GM21423 (cell line): Measurements from ENCODE around the gene BAX.
"Not testable (repeated sequence)": the region's sequence is repeated elsewhere in the genome, so short reads cannot be mapped to it uniquely, and the experiment has no call there.

ENCODE experiments used
- ATAC-seq: cut with Tn5 transposase; IDR thresholded peaks from one replicate; pipeline ENCODE4 v1.9.1; 2021; ENCODE audit warnings: mild to moderate bottlenecking, moderate library complexity; ENCODE audit not compliant: unreplicated experiment

Gene BAX

DNA sequence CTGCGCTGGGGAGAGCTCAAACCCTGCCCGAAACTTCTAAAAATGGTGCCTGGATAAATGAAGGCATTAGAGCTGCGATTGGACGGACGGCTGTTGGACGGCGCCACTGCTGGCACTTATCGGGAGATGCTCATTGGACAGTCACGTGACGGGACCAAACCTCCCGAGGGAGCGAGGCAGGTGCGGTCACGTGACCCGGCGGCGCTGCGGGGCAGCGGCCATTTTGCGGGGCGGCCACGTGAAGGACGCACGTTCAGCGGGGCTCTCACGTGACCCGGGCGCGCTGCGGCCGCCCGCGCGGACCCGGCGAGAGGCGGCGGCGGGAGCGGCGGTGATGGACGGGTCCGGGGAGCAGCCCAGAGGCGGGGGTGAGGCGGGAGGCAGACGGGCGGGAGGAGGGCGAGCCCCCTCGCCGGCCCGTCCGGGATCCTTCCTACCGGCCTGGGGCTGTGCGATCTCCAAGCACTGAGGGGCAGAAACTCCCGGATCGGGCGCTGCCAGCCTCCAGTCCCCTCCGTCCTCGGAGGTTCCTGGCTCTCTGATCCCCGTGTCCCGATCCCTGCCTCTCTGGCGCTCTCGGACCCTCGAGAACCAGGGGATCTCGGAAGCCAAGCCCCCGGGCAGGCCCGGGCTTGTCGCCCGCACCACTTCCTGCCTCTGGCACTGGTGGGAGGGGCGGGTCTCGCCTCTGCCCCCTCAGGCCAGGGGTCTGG is at the start of gene BAX:
BAX (plus strand) TSS at position 281 of the 713 bp plus-strand sequence; CDS start at position 335, 54 bp downstream.
- ATAC-seq: peak; percentile 79

DNA sequence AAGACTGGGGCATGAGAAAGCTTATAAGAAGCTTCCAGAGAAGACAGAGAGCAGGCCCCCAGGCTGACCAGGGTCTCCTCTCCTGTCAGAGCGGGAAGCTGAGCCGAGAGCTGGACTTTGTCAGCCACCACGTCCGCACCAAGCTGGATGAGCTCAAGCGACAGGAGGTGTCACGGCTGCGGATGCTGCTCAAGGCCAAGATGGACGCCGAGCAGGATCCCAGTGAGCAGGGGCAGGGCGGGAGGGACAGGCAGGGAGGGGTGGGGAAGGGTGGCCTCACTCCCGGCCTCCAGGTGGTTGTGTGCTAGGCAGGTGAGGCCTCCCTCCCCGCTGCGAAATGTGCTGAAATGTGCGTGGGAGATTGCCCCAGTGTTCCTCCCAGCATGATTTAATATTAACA is 49.0 kb upstream of the BAX start:
- ATAC-seq: no peak

DNA sequence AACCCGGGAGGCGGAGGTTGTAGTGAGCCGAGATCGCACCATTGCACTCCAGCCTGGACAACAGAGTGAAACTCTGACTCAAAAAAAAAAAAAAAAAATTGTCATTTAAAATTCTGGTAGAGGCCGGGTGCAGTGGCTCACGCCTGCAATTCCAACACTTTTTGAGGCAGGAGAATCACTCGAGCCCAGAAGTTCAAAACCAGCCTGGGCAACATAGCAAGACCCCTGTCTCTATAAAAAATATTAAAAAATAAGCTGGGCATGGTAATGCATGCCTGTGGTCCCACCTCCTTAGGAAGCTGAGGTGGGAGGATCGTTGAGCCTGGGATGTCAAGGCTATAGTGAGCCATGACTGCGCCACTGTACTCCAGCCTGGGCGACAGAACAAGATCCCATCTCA is 48.4 kb upstream of the BAX start:
- ATAC-seq: no peak

DNA sequence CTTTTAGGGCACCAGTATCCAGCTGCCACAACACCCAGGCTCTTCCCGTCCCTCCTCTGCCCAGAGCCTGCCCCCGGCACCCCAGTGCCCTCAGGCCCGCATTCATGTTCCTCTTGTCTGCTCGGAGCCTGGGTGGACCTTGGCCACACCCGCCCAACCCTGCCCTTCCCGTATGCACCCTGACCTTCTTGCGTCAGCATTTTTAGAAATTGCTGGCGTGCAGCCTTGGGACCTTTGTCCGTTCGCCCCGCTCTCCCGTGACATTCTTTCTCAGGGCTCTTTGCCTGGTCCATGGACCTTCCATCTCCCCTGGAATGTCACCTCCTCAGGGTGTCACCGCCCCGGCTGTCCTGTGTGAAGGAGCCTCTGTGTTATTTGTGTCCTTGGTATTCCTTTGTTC is 47.0 kb upstream of the BAX start:
- ATAC-seq: no peak

DNA sequence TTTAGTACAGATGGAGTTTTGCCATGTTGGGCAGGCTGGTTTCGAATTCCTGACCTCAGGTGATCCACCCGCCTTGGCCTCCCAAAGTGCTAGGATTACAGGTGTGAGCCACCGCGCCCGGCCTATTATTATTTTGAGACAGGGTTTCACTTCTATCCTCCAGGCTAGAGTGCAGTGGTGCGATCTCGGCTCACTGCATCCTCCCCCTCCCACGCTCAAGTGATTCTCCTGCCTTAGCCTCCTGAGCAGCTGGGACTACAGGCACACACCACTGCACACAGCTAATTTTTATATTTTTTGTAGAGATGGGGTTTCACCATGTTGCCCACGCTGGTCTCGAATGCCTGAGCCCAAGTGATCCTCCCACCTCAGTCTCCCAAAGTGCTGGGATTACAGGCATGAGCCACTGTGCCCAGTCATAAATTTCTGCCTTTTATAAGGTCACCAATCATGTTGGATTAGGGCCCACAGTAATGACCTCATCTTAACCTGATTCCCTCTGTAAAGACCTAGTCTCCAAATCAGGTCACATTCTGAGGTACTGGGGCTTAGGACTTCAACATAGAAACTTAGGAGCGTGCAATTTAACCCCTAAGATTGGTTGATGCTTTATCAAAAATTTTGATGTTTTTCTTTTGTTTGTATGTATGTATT is 45.1 kb upstream of the BAX start:
- ATAC-seq: not testable (repeated sequence)

DNA sequence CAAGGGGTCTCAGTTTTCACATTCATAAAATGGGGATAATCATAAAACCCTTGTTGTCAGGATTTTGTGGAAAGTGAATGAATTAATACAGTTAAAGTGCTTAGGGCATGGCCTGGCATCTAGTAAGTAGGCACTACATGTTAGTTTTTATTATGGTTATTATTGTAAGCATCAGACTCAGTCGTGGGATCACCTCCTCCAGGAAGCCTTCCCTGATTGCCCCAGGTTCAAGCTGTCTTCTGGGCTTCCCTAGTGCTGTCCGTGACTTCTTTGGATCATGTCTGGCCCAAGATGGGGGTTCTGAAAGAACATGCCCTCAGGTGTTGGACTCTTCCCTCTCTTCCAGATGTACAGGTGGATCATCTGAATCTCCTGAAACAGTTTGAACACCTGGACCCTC is 43.9 kb upstream of the BAX start:
- no peak for ATAC-seq

DNA sequence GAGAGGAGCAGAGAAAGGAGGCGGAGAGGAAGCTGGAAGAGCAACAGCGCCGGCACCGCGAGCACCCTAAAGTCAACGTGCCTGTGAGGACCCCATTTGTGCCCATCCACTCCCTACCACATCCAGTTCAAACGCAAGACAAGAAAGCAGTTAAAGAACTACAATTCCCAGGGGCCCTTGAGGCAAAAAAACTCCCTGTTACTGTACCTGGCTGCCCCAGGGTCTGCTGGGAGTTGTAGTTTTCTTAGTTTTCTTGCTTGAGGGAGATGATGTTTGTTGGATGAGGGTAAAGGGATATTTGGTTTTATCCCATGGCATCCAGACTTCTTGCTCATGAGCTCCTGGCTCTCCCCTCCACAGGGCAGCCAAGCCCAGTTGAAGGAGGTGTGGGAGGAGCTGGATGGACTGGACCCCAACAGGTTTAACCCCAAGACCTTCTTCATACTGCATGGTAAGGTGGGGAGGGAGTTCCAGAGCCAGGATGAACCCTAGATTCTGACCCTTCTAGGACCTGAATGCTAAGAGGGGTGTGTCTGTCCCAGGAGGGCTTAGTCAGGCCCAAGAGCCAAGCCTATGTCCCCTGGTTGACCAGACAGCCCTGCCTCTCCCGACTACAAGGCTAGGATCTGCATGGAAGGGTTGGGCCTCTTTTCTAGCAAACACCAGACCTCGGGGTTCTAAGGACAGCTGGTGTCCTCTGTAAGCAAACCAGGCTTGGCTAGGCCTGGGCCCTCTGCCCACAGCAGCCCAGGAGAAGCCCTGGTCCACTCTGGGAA is 41.4 kb upstream of the BAX start:
- no peak for ATAC-seq

DNA sequence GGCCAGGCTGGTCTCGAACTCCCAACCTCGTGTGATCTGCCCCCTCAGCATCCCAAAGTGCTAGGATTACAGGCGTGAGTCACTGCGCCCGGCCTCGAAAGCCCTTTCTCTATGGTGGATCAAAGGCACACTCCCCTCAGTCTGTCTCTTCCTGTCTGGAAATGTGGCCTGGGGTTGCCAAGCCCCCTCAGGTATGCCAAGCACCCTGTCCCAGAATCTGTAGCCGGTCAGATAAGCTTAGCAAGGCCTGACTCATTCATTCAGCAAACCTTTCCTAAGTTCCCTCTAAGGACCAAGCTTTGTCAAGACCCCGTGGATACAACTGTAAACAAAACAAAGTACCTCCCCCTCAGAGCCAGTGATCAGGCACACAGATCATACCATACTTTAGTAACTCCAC is 40.5 kb upstream of the BAX start:
- no peak for ATAC-seq

DNA sequence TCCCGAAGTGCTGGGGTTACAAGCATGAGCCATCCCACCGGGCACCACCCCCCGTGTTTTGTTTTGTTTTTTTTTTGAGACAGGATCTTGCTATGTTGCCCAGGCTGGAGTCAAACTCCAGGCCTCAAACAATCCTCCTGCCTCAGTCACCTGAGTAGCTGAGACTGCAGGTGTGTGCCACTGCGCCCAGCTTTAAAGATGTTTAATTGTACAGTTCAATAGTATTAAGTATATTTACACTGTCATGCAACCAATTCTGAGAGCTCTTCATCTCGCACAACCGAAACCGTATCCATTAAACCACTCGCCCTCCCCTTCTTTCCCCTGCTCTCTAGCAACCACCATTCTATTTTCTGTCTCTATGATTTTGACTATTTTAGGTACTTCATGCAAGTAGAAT is 38.9 kb upstream of the BAX start:
- no peak for ATAC-seq

DNA sequence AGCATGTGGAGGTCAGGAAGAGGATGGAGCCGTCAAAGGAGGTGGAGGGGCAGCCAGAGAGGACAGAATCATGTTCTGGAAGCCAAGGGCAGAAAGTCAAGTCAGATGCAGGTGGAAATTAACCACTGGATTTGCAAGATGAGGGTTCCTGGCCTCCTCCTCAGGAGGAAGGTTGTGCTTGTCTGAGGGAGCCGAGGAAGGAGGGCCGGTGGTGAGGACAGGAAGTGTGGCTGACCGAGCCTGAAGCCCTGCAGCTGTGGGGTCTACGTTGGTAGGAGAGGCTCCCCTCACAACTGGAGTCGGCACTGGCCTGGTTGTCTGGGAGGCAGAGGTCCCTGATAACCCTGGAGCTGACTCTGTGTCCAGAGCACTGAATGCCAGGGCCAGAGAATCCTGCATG is 36.6 kb upstream of the BAX start:
- no peak for ATAC-seq

DNA sequence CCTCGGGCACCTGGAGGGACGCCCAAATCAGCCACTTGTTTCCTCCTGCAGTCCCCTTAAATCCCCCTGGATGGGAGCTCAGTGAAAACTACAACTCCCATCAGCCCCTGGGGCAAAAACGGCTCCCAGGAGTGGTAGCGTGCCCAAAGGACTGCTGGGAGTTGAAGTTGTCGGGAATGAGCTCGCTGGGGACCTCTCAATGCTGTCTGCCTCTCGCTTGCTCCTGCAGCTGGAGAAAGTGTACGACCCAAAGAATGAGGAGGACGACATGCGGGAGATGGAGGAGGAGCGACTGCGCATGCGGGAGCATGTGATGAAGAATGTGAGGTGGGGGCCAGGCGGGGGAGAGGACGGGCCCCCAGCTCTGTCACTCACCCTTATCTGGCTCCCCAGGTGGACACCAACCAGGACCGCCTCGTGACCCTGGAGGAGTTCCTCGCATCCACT is 35.9 kb upstream of the BAX start:
- no peak for ATAC-seq

DNA sequence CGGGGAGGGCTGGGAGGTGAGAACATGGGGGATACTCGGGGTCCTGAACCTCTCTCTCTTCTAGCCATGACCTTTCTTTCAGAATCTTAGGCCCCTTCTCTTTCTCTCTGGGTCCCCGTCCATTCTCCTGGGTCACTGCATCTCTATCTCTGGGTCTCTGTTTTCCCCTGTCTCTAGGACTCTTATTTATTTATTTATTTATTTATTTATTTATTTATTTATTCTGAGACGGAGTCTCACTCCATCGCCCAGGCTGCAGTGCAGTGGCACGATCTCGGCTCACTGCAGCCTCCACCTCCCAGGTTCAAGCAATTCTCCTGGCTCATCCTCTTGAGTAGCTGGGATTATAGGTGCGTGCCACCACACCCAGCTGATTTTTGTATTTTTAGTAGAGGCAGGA is 35.4 kb upstream of the BAX start:
- ATAC-seq: not testable (repeated sequence)

DNA sequence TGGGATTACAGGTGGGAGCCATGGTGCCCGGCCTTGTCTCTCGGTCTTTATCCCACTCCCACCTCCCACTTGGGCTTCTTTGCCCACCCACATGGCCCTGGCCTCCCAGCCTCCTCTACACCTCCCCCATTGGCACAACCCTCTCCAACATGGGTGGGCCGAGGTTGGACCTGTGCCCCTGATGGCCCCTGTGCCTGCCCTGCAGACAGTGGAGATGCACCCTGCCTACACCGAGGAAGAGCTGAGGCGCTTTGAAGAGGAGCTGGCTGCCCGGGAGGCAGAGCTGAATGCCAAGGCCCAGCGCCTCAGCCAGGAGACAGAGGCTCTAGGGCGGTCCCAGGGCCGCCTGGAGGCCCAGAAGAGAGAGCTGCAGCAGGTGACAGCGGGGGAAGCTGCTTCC is 33.7 kb upstream of the BAX start:
- ATAC-seq: no peak

DNA sequence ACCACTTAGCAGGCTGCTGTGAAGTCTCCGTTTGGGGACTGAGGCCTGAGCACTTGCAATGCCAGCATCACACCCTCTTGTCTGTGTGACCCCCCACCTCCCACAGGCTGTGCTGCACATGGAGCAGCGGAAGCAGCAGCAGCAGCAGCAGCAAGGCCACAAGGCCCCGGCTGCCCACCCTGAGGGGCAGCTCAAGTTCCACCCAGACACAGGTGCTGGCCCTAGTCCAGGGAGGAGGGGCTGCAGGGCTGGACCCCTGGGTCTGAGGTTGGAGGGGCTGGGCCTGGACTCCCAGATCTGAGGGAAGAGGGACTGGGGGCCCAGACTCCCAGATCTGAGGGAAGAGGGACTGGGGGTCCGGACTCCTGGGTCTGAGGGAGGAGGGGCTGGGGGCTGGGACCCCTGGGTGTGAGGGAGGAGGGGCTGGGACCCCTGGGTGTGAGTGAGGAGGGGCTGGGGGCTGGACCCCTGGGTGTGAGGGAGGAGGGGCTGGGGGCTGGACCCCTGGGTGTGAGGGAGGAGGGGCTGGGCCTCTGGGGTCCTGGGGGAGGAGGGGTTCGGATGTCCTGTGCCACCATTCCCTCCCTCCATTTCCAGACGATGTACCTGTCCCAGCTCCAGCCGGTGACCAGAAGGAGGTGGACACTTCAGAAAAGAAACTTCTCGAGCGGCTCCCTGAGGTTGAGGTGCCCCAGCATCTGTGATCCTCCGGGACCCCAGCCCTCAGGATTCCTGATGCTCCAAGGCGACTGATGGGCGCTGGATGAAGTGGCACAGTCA is 32.8 kb upstream of the BAX start:
- ATAC-seq: no peak

DNA sequence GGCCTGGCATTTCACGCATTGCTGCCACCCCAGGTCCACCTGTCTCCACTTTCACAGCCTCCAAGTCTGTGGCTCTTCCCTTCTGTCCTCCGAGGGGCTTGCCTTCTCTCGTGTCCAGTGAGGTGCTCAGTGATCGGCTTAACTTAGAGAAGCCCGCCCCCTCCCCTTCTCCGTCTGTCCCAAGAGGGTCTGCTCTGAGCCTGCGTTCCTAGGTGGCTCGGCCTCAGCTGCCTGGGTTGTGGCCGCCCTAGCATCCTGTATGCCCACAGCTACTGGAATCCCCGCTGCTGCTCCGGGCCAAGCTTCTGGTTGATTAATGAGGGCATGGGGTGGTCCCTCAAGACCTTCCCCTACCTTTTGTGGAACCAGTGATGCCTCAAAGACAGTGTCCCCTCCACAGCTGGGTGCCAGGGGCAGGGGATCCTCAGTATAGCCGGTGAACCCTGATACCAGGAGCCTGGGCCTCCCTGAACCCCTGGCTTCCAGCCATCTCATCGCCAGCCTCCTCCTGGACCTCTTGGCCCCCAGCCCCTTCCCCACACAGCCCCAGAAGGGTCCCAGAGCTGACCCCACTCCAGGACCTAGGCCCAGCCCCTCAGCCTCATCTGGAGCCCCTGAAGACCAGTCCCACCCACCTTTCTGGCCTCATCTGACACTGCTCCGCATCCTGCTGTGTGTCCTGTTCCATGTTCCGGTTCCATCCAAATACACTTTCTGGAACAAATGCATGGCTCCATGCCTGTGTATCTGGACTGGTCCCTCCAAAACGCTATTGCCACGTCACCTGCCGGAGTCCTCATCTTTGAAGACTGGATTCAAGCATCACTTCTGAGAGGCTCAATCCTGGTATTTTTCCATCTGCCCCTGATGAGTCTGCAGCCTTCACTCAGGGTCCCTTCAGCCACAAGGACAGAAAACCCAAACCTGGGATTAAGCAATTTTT is 31.9 kb upstream of the BAX start:
- no peak for ATAC-seq

DNA sequence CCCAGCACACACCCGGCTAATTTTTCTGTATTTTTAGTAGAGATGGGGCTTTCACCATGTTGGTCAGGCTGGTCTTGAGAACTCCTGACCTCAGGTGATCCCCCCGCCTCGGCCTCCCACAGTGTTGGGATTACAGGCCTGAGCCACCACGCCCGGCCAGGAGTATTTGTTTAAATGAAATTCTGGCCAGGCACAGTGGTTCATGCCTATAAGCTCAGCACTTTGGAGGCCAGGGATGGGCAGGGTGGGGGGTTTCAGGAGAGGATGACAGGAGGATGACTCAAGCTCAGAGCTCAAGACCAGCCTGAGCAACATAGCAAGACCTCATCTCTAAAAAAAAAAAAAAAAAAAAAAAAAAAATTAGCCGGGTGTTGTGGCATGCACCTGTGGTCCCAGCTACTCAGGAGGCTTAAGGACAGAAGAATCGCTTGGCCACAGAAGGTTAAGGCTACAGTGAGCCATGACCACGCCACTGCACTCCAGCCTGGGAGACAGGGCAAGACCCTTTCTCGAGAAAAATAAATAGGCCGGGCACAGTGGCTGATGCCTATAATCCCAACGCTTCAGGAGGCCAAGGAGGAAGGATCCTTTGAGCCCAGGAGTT is 29.3 kb upstream of the BAX start:
- no peak for ATAC-seq

DNA sequence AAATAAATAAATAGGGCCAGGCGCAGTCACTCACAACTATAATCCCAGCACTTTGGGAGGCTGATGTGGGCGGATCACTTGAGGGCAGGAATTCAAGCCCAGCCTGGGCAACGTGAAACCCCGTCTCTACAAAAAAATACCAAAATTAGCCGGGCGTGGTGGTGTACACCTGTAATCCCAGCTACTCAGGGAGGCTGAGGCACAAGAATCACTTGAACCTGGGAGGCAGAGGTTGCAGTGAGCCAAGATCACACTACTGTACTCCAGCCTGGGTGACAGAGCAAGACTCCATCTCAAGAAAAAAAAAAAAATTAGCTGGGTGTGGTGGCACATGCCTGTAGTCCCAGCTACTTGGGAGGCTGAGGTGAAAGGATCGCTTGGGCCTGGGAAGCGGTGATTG is 28.8 kb upstream of the BAX start:
- not testable (repeated sequence) for ATAC-seq

DNA sequence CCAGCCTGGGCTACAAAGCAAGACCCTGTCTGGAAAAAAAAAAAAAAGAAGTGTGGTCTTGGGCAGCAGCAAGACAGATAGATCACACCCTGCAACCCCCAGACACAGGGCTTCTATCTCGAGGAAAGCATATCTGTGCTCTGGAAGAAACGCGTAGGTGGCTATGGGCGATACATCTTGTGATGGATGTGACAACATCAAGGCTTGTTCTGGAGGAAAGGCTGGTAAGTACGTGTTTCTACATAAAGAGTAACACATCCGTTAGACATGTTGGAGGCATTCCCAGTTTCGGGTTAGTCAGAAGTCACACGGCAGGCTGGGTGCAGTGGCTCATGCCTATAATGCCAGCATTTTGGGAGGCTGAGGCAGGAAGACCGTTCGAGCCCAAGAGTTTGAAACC is 27.8 kb upstream of the BAX start:
- no peak for ATAC-seq

DNA sequence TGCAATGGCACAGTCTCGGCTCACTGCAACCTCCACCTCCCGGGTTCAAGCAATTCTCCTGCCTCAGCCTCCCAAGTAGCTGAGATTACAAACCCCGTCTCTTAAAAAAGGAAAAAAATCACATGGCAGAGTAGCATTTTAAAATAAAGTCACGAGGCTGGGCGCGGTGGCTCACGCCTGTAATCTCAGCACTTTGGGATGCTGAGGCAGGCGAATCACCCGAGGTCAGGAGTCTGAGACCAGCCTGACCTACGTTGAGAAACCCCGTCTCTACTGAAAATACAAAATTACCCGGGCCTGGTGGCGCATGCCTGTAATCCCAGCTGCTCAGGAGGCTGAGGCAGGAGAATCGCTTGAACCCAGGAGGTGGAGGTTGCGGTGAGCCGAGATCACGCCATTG is 27.0 kb upstream of the BAX start:
- ATAC-seq: not testable (repeated sequence)
